Spleen (tissue), 7 donors: ENCODE data around the gene ZC3H7B.

Experiments
- CTCF ChIP-seq, 11 experiments: fragments of 200-600 bp in 7 of 11; fragments of 450-650 bp in 4 of 11; sonication (generic) in 4 of 11; IDR thresholded peaks in 8 of 11; conservative IDR thresholded peaks in 3 of 11; 1 replicate in 7 of 11; 2 replicates in 4 of 11; pipeline versions ENCODE4 v1.4.0 to v1.8.0; 2016 to 2021; ENCODE audit warnings: antibody characterized with exemption in 11 of 11, inconsistent platforms in 4 of 11, mild to moderate bottlenecking in 1 of 11
- POLR2A ChIP-seq, 3 donors: fragments of 450-650 bp; IDR thresholded peaks; one replicate each; pipeline ENCODE4 v1.5.1; 2017; ENCODE audit warnings: antibody characterized with exemption in 3 of 3, mild to moderate bottlenecking in 1 of 3
- donor health status: DM: no; HTN: no; CAD: no; lungs with moderate emphysema.
- donor health status: DM: no; HTN: no; CAD: no.
- donor health status: DM: no; HTN: no; CAD: no.

DNA sequence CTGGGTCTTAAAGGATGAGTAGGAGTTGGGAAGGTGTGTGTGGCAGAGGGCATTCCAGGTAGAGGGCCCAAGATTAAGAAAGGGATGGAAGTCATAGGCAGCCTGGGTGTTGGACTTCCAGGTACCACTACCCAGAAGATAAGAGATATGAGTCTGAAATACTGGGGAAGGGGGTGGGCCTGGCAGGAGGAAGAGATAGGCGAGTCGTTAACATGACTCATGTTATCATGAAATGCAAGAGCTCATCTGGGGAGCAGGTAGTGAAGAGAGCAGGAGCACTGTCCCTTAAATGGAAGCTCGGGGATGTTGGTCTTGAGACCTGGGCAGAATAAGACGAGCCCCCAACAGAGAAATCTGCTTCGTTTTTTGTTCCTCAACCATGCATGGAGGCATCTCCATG, 10.2 kb downstream of the ZC3H7B start:
- TF ChIP-seq CTCF (IDR thresholded peaks at IDR 0.05 in 8 of 11, conservative IDR thresholded peaks at IDR 0.05 in 3 of 11) (no peak), POLR2A (IDR thresholded peaks at IDR 0.05) (no peak)
